ENCODE results near the gene BRD9.
"Not testable (repeated sequence)": the region's sequence is repeated elsewhere in the genome, so short reads cannot be mapped to it uniquely, and the experiment has no call there.

The BRD9 gene

GRCh38 chr5:922436-923280 lies 30.1 kb upstream of the BRD9 start:
- no peak for DNase-seq

- DNase-seq = no peak
These were observed 29.1 kb upstream of the BRD9 start for GRCh38 chr5:921456-922435.

- DNase-seq = no peak
These were observed 27.7 kb upstream of the BRD9 start for GRCh38 chr5:920321-920720.

- DNase-seq = no peak
These were observed 26.9 kb upstream of the BRD9 start for GRCh38 chr5:919356-920000.

- DNase-seq = not testable (repeated sequence)
These were observed 26.1 kb upstream of the BRD9 start for GRCh38 chr5:918717-919116.

GRCh38 chr5:916441-917293 lies 24.1 kb upstream of the BRD9 start:
- DNase-seq = no peak

GRCh38 chr5:915946-916345 lies 23.3 kb upstream of the BRD9 start:
- no peak for DNase-seq

- not testable (repeated sequence) for DNase-seq
These were observed 22.7 kb upstream of the BRD9 start for GRCh38 chr5:915346-915745.

GRCh38 chr5:914612-915011 lies 22.0 kb upstream of the BRD9 start:
- no peak for DNase-seq

- DNase-seq = no peak
These were observed 21.6 kb upstream of the BRD9 start for GRCh38 chr5:914174-914573.

- no peak for DNase-seq
These were observed 19.9 kb upstream of the BRD9 start for GRCh38 chr5:912280-913091.

GRCh38 chr5:911601-912000 lies 19.0 kb upstream of the BRD9 start:
- no peak for DNase-seq

GRCh38 chr5:910769-911160 lies 18.2 kb upstream of the BRD9 start:
- no peak for DNase-seq

GRCh38 chr5:909994-910768 lies 17.6 kb upstream of the BRD9 start:
- DNase-seq = no peak

- no peak for DNase-seq
These were observed 16.5 kb upstream of the BRD9 start for GRCh38 chr5:909086-909485.

- no peak for DNase-seq
These were observed 15.6 kb upstream of the BRD9 start for GRCh38 chr5:908172-908571.

GRCh38 chr5:907366-907910 lies 14.8 kb upstream of the BRD9 start:
- DNase-seq = no peak

- no peak for DNase-seq
These were observed 12.6 kb upstream of the BRD9 start for GRCh38 chr5:905139-905642.

- no peak for DNase-seq
These were observed 11.1 kb upstream of the BRD9 start for GRCh38 chr5:903756-904096.

Data from NCI-H748 treated with DMSO at 0.1 percent for 48 hours (cell line).